Glutamatergic neuron (in vitro differentiated cells): ENCODE measurements around the gene FTCD. TPM values are rescaled to one million over a fixed set of nuclear protein-coding genes. Genes with fewer than 3 reads are reported as not detected.
"Not testable (repeated sequence)": the region's sequence is repeated elsewhere in the genome, so short reads cannot be mapped to it uniquely, and the experiment has no call there.

ENCODE experiments used
- DNase-seq: peaks from one replicate; pipeline ENCODE4 v3.0.0; 2022
- H3K27ac Mint-ChIP-seq: one replicate; pipeline ENCODE4 v1.8.0; 2020; ENCODE audit warnings: mild to moderate bottlenecking, mixed read lengths, inconsistent platforms; ENCODE audit not compliant: unreplicated experiment
- H3K27me3 Mint-ChIP-seq: one replicate; pipeline ENCODE4 v1.8.0; 2020; ENCODE audit warnings: mild to moderate bottlenecking, moderate library complexity, mixed read lengths, inconsistent platforms; ENCODE audit not compliant: unreplicated experiment
- H3K36me3 Mint-ChIP-seq: one replicate; pipeline ENCODE4 v1.8.0; 2020; ENCODE audit warnings: mild to moderate bottlenecking, mixed read lengths, inconsistent platforms; ENCODE audit not compliant: unreplicated experiment
- H3K4me1 Mint-ChIP-seq: one replicate; pipeline ENCODE4 v1.8.0; 2020; ENCODE audit warnings: mild to moderate bottlenecking, low read depth, mixed read lengths, inconsistent platforms; ENCODE audit not compliant: unreplicated experiment
- H3K4me3 Mint-ChIP-seq: one replicate; pipeline ENCODE4 v1.8.0; 2020; ENCODE audit warnings: mild to moderate bottlenecking, mixed read lengths, inconsistent platforms; ENCODE audit not compliant: unreplicated experiment
- H3K9me3 Mint-ChIP-seq: one replicate; pipeline ENCODE4 v1.8.0; 2020; ENCODE audit warnings: mild to moderate bottlenecking, moderate library complexity, mixed read lengths, inconsistent platforms; ENCODE audit not compliant: unreplicated experiment
- total RNA-seq: library from RNA; stranded (reverse); fragmentation: NEBNext Ultra II Directional; extraction: Animal tissue kit (Norgen Biotek cat#: 25700); gene quantifications from one replicate; pipeline ENCODE4 v1.2.1, GENCODE V29; 2021; ENCODE audit not compliant: unreplicated experiment
- TF ChIP-seq, protein P1 (sequence below): fragments of 200-600 bp; sonication (generic); IDR thresholded peaks from one replicate; pipeline ENCODE4 v1.5.0; 2021; ENCODE audit not compliant: partially characterized antibody, unreplicated experiment

FTCD gene
- total RNA-seq, 1 donor from 2014 or later, result 13.4 TPM

DNA sequence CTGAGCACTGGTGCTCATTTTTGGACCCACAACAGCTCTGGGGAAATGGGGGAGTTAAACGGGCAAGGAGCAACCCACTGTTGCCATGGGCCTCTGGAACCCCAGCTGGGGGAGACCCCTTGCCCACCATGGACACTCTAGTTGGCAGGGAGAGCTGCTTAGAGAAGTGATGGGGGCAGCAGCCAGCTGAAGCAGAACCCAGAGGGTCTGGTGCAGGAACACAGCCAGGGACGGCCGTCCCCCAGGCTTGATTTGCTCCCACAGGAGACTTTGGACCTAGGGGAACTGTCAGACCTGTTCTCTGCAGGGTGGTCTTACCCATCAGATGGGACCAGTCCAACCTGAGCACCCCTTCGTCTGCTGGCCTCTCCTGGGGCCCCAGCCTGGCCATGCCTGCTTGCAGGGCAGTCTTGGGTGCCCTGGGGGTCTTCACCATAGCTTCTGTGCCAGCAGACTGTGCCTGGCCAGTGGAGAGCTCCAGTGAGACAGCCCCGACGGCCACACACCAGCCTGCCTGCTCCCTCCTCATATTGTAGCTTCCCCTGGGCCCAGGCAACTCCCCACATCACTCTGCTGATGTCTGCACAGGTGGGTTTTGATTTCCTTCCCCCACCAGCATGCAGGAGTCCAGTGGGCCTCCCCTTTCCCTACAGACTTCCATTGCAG, 17.6 kb upstream of the FTCD start:
- Mint-ChIP-seq H3K4me1 (peaks cover 11% of the 10 kb centered on the region), H3K9me3 (peaks cover 15% of the 10 kb centered on the region), H3K4me3 (no peak overlapping the region), H3K27me3 (peaks cover 14% of the 10 kb centered on the region), H3K27ac (no peak overlapping the region), H3K36me3 (peaks cover 31% of the 10 kb centered on the region)
- DNase-seq, result no peak
- TF ChIP-seq, protein P1, sequence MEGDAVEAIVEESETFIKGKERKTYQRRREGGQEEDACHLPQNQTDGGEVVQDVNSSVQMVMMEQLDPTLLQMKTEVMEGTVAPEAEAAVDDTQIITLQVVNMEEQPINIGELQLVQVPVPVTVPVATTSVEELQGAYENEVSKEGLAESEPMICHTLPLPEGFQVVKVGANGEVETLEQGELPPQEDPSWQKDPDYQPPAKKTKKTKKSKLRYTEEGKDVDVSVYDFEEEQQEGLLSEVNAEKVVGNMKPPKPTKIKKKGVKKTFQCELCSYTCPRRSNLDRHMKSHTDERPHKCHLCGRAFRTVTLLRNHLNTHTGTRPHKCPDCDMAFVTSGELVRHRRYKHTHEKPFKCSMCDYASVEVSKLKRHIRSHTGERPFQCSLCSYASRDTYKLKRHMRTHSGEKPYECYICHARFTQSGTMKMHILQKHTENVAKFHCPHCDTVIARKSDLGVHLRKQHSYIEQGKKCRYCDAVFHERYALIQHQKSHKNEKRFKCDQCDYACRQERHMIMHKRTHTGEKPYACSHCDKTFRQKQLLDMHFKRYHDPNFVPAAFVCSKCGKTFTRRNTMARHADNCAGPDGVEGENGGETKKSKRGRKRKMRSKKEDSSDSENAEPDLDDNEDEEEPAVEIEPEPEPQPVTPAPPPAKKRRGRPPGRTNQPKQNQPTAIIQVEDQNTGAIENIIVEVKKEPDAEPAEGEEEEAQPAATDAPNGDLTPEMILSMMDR, result no peak

DNA sequence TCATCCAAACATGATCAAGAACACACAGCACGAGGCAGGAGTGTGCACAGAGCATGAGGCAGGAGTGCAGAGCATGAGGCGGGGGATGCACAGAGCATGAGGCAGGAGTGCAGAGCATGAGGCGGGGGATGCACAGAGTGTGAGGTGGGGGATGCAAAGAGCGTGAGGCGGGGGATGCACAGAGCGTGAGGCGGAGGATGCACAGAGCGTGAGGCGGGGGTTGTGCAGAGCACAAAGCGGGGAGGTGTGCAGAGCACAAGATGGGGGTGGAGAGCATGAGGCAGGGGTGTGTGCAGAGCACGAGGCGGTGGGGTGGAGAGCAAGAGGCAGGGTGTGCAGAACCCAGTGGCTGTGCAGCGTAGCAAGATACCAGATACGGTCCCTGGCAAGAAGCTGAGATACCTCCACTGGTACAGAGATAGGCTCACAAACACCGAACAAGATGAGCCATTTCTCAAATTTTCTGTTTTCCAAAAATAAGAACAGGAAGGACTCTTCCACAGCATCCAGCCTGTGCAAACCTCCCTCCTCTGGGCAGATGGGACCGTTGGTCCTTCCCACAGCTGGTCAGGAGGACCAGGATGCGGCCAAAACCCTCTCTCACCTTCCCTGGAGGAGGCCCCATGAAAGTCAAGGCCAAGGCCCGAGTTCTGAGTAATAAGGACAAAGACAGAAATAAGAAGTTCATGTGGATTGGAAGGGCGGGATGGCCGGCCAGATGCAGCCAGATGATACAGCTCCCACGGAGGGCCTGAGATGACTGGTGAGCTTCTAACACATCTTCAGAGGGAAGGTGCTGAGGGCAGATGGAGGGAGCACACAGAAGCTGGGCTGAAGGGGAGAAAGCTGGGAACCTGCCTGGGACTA, 16.9 kb upstream of the FTCD start:
- DNase-seq, result no peak
- Mint-ChIP-seq H3K36me3 (peaks cover 30% of the 10 kb centered on the region), H3K9me3 (peaks cover 15% of the 10 kb centered on the region), H3K4me1 (peaks cover 11% of the 10 kb centered on the region), H3K27ac (peak overlapping the region; percentile 16), H3K4me3 (no peak overlapping the region), H3K27me3 (peaks cover 17% of the 10 kb centered on the region)
- TF ChIP-seq, protein P1, result no peak

DNA sequence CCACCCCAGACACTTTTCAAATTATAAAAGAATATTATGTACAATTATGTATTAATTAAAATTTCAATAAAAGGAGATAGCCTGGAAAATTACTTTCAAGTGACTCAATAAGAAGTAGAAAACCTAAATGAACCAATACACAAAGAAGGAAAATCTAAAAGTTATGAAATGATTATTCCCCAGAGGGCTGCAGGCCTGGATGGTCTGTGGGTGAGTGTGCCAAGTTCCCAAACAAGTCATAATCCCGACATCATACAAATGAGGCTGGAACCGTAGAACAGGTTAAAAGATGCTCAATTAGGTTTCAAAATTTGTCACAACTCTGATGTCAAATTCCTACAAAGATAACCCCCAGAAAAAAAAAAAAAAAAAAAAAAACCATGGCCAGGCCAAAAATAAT, 16.2 kb upstream of the FTCD start:
- Mint-ChIP-seq H3K27ac (peak overlapping the region; percentile 7), H3K4me1 (peaks cover 11% of the 10 kb centered on the region), H3K27me3 (peaks cover 17% of the 10 kb centered on the region), H3K36me3 (peaks cover 23% of the 10 kb centered on the region), H3K9me3 (peaks cover 15% of the 10 kb centered on the region), H3K4me3 (no peak overlapping the region)
- DNase-seq, result no peak
- TF ChIP-seq, protein P1, result no peak

DNA sequence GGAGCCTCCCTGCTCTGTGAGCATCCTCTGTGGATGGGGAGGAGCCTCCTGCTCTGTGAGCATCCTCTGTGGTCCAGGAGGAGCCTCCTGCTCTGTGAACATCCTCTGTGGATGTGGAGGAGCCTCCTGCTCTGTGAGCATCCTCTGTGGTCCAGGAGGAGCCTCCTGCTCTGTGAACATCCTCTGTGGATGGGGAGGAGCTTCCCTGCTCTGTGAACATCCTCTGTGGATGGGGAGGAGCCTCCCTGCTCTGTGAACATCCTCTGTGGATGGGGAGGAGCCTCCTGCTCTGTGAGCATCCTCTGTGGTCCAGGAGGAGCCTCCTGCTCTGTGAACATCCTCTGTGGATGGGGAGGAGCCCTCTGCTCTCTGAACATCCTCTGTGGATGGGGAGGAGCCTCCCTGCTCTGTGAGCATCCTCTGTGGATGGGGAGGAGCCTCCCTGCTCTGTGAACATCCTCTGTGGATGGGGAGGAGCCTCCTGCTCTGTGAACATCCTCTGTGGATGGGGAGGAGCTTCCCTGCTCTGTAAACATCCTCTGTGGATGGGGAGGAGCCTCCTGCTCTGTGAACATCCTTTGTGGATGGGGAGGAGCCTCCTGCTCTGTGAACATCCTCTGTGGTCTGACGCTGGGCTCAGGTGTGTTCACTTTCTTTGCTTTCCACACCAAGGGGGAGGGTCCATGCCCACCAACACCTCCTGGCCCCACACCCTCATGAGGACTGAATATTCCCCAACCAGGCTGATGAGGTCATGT, 15.2 kb upstream of the FTCD start:
- peaks cover 18% of the 10 kb centered on the region for H3K36me3 Mint-ChIP-seq
- peaks cover 17% of the 10 kb centered on the region for H3K27me3 Mint-ChIP-seq
- peaks cover 11% of the 10 kb centered on the region for H3K4me1 Mint-ChIP-seq
- H3K4me3 Mint-ChIP-seq, result peak overlapping the region; percentile 54
- peaks cover 12% of the 10 kb centered on the region for H3K9me3 Mint-ChIP-seq
- DNase-seq, result not testable (repeated sequence)
- peak overlapping the region; percentile 79 for H3K27ac Mint-ChIP-seq

DNA sequence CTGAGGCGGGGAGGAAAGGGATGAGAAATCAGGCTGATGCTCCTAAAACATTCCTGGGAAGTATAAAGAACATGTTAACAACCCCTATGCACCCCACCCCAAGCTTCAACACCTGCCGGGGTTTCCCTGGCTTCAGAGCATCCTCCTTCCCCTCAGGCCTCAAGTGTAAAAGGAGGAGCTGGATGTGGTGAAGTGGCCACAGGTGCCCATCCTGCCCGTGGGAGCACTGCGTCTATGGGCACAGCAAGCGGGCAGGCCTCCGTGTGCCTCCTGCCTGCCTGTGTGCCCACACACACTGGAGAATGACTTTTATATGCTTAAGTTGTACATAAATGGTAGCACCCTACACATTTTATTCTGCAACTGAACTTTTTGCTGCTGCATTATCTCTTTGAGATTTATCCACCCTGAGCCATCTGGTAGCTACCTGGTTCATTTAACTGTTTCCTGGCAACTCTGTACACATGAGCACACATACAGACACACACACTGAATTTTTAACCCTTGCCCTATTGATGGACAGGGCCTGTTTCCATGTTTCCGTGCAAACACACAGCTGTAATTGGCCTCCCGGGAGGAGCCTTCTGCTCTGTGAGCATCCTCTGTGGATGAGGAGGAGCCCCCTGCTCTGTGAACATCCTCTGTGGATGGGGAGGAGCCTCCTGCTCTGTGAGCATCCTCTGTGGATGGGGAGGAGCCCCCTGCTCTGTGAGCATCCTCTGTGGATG, 13.4 kb upstream of the FTCD start:
- H3K4me1 Mint-ChIP-seq, result peaks cover 11% of the 10 kb centered on the region

More for the DNA sequence above, 13.4 kb upstream of the FTCD start:
- TF ChIP-seq, protein P1, result no peak
- peak overlapping the region; percentile 79 for H3K27ac Mint-ChIP-seq
- DNase-seq, result peak; percentile 56
- H3K9me3 Mint-ChIP-seq, result peaks cover 12% of the 10 kb centered on the region
- H3K36me3 Mint-ChIP-seq, result peaks cover 23% of the 10 kb centered on the region
- peaks cover 17% of the 10 kb centered on the region for H3K27me3 Mint-ChIP-seq
- no peak overlapping the region for H3K4me3 Mint-ChIP-seq
